Renal cortical epithelial cell (primary cell): ENCODE results near the gene CAPN3. TPM values are rescaled to one million over a fixed set of nuclear protein-coding genes. Genes with fewer than 3 reads are reported as not detected.
A peak's percentile ranks its signal among the peaks of the same experiment; 100 is the strongest.

ENCODE experiments used
- DNase-seq: peaks from one replicate; pipeline ENCODE4 v3.0.0-alpha.2; 2011; ENCODE audit warnings: low read depth
- total RNA-seq: library from RNA; depleted of rRNA; stranded (reverse); fragments of >200 nt; gene quantifications from 2 replicates; pipeline ENCODE4 v1.2.3, GENCODE V29; 2014

CAPN3 gene
- total RNA-seq, 1 donor from 2014 or later: 3.6 TPM

DNA sequence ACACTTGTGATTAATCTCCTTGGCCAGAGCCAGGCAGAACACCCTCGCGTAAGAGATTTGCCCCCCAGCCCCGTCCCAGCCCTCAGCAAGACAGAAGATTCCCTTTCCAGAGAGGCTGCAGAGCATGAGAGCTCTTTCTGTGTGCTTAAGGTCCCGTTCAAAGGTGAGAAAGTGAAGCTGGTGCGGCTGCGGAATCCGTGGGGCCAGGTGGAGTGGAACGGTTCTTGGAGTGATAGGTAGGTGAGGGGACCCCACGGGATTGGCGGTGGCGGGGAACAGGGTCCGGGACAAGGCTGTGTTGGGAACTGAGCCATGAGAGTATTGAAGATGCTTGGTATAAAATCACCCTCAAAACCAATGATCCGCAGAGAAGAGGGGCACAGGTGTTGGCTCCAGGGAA, 34.8 kb downstream of the CAPN3 start:
- DNase-seq: no peak

GRCh38 chr15:42395838-42396237, 36.5 kb downstream of the CAPN3 start:
- DNase-seq: no peak

DNA sequence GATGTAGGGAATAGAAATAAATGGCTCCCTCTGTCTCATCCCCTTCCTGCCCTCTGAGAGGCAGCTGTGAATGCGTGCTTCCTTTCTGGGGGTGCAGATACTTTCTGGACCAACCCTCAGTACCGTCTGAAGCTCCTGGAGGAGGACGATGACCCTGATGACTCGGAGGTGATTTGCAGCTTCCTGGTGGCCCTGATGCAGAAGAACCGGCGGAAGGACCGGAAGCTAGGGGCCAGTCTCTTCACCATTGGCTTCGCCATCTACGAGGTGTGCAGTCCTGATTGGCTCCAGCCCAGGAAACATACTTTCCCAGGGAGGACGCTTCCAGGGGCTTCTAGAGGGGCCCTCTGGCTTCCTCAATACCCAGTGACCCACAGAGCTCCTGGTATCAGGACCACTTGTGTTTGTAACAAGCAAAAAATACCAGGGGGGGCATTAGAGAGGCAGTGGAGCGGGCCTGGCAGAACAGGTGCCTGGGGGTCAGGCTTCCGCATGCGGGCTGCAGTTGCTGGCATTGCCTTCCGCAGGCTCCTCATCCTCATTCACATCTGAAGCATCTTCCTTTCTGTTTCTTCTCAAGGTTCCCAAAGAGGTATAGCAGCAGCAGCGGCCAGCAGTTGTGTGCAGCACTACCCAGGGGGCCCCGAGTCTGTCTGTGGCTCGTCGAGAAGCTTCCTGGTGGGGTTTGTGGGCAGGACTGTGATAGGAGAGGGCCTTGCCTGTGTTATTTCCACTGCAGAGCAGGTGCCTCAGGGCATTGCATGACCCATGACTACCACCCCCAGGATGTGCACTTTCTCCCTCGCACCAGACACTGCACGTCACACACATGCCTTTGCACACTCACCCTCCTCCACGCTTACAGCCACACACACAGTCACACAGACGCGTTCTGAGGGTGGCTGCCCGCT, 42.5 kb downstream of the CAPN3 start:
- no peak for DNase-seq

- no peak for DNase-seq
Measured at GRCh38 chr15:42402455-42403205, 43.3 kb downstream of the CAPN3 start.

- no peak for DNase-seq
Measured at GRCh38 chr15:42403389-42403788, 44.1 kb downstream of the CAPN3 start.

DNA sequence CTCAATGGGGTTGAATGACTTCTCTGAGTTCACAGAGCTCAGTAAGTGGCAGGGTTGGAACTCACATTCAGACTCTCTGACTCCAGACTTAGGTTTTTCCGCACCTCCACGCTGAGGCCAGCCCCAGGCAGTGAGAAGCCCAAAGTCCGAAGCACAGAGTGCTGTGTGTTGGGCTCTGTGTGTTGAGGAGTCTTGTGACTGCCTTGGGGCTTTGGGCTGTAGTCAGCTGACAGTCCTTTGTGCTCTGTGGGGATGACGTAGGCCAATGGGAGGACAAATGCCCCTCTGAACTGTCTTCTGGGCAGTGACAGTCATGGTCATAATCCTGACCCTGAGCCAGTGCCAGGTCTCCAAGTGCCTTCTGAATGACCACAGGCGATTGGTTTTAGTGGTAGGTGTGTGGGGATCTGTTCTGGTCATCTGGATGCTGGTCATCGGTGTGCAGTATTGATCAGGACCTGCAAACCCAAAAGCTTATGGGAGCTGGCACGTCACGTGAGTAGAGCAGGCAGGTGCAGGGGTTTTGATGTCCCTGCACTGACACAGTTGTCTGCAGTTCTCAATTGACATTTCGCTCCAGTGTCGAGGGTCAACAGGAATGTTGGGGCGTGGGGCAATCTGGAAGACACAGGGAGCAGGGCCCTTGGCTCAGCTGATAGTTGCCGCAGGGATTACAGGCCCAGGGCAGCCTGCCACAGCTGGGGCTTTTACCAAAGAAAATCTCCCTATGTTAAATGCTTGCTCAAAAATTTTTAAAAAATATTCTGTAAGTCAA, 45.3 kb downstream of the CAPN3 start:
- peak; percentile 8 for DNase-seq

DNA sequence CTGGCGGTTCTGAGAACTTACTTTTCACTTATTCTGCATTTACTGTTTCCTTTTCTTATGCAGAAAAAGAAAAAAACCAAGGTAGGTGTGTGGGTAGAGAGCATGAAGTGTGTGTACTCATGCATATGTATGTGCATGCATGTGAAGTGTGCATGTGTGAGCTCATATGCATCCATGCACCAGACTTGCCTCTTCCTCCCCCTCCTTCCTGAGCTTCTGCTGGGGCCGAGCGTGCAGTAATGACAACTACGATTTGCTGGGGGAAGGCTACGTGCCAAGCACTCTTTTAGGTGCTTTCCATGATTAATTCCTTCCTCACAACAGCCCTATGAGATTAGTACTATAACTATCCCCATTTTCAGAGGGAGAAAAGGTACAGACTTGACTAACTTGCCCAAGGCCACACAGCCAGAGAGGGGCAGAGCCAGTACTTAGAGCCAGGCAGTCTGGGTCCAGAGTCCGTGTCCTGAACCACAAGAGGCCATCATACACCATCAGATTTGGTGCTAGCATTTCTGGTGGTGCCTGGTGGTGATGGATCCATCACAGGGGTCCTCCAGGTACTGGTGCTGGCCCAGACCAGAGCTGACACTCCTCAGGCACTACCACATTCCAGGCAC, 46.7 kb downstream of the CAPN3 start:
- DNase-seq: peak; percentile 7

- no peak for DNase-seq
Measured at GRCh38 chr15:42408178-42408577, 48.9 kb downstream of the CAPN3 start.

GRCh38 chr15:42409011-42409410, 49.7 kb downstream of the CAPN3 start:
- DNase-seq: no peak

GRCh38 chr15:42411884-42412283, 52.6 kb downstream of the CAPN3 start:
- DNase-seq: no peak

GRCh38 chr15:42413920-42414319, 54.6 kb downstream of the CAPN3 start:
- peak; percentile 16 for DNase-seq

GRCh38 chr15:42419369-42419768, 60.1 kb downstream of the CAPN3 start:
- DNase-seq: no peak

GRCh38 chr15:42421376-42421775, 62.1 kb downstream of the CAPN3 start:
- DNase-seq: no peak

- no peak for DNase-seq
Measured at GRCh38 chr15:42427429-42428223, 68.3 kb downstream of the CAPN3 start.

- no peak for DNase-seq
Measured at GRCh38 chr15:42444415-42445063, 85.2 kb downstream of the CAPN3 start.

DNA sequence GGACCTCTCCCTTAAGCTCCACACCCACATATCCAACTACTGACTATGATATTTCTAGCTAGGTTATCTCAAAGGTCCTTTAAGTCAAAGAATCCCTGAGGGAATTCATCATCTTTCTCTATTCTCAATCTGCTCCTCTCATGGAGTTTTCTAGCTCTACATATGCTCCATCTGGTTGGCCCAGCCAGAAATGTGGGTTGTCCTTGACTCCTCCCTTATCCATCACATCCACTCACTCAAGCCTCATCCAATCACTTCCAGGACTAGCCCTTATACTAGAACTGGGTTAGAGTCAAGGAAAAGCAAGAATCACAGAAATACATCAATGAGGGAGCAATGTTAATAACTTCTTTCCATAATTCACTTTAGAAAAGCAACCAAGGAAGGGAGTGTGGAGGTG, 86.2 kb downstream of the CAPN3 start:
- no peak for DNase-seq

DNA sequence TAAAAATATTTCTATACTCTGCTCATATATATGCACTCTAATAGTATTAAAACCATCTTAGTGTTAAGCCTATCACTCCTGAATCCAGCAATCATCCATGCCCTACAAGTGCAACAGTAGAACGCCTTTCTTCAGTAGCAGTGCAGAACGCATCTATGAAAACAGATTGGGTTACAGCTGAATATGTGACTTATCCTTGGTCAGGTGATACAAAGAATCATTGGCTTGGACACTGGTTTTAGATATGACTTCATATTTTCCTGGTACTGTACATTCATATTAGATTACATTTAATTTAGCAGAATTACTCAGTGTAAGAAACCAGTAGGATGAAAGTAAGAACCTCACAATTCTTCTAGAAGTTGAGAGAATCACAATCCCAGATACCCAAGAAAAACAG, 88.3 kb downstream of the CAPN3 start:
- no peak for DNase-seq

DNA sequence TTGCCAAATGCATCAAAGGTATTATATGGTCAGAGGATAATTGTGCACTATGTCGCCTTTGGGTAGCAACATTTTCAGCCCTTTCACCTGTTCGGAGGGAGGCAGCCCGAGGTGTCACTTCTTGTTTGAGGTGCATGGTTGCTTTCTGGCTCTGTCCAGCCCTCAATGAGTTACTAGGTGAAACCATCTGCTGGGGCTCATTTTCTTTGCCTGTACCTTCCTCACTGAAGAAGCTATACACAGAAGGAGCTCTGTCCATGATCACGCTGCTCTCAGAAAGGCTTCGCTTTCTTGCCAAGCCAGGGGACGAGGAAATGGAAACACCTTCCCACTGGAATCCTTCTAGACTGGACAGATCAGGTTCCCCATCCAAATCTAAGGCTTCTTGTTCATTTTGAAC, 89.0 kb downstream of the CAPN3 start:
- no peak for DNase-seq

DNA sequence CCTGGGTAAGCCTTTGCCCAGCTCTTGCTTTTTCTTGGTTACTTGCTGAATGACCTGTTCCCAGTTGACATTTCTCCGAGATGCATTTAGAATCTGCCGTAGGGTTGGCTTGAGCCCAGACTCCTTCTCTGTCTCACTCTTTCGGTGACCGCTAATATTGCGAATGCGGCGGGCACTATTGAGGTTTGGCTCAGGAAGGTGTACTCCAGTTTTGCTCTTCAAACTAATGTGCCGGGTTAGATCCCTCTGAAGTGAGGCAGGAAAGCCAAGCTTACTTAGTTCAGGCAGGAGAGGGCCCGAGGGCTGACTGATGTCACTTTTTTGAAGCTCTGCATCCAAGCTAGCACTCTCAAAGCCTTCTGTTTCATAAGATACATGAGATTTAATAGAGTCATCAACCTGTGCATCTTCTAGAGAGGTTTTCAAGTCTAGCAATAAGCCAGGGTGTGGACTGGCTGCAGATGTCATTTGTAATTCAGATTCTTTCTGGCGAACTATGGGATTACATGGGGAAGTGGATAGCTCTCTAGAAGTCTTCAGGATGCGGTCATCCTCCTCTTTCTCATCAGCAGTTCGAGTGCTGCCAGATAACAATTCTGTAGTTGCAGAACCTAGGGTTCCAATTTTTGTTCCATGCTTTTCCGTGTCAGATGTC, 90.6 kb downstream of the CAPN3 start:
- no peak for DNase-seq

DNA sequence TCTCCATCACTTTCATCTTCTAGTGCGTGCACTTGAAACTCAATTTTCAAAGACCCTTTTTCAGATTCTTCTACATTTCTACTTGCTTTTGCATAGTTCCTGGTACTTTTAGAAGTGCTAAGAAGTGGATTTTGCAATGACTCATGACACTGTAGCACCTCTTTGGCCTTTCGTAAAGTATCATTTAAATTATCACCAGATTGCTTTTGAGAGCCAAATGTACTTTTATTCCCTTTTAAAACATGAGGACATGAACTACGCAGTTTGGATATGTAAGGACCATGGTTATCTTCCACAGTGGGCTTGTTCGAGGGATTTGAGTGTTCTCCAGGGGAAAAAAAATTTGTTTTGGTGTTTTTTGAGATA, 91.1 kb downstream of the CAPN3 start:
- DNase-seq: no peak
